Fibroblast of lung (primary cell): ENCODE data around the gene NOL4L. TPM values are rescaled to one million over a fixed set of nuclear protein-coding genes. Genes with fewer than 3 reads are reported as not detected.

ENCODE experiments used
- DNase-seq, 2 donors: peaks; one replicate each; pipeline versions ENCODE4 v3.0.0 to v3.0.0-alpha.2; 2010; ENCODE audit warnings: low read depth in 2 of 2
- H2AFZ ChIP-seq: 2 replicates; pipeline ENCODE4 v1.5.1; 2012; ENCODE audit warnings: low read length, control low read depth, inconsistent platforms
- H3K27ac ChIP-seq: 2 replicates; pipeline ENCODE4 v1.5.1; 2011; ENCODE audit warnings: low read length, control low read depth; ENCODE audit not compliant: insufficient read depth
- H3K27me3 ChIP-seq: 2 replicates; pipeline ENCODE4 v1.5.1; 2011; ENCODE audit warnings: mild to moderate bottlenecking, low read length; ENCODE audit not compliant: control insufficient read depth, insufficient read depth
- H3K36me3 ChIP-seq: 2 replicates; pipeline ENCODE4 v1.5.1; 2011; ENCODE audit warnings: low read length; ENCODE audit not compliant: control insufficient read depth, insufficient read depth
- H3K4me1 ChIP-seq: 2 replicates; pipeline ENCODE4 v1.5.1; 2011; ENCODE audit warnings: low read length; ENCODE audit not compliant: control insufficient read depth, insufficient read depth; ENCODE audit errors: extremely low read depth
- H3K4me2 ChIP-seq: 2 replicates; pipeline ENCODE4 v1.5.1; 2011; ENCODE audit warnings: low read length, control low read depth; ENCODE audit not compliant: insufficient read depth; ENCODE audit errors: extremely low read depth
- H3K4me3 ChIP-seq, 4 experiments: fragments of 200-600 bp in 1 of 4; sonication (generic) in 1 of 4; replicated peaks in 1 of 4; 2 replicates each; pipeline ENCODE4 v1.5.1; 2011 to 2016; ENCODE audit warnings: low read length in 4 of 4, low read depth in 3 of 4, mild to moderate bottlenecking in 3 of 4, control low read depth in 2 of 4, inconsistent platforms in 1 of 4, mixed read lengths in 1 of 4; ENCODE audit not compliant: insufficient read depth in 1 of 4; ENCODE audit errors: control extremely low read depth in 1 of 4
- H3K79me2 ChIP-seq: 2 replicates; pipeline ENCODE4 v1.5.1; 2012; ENCODE audit warnings: mild to moderate bottlenecking, low read length, inconsistent platforms; ENCODE audit not compliant: control insufficient read depth, insufficient read depth
- H3K9ac ChIP-seq: 2 replicates; pipeline ENCODE4 v1.5.1; 2011; ENCODE audit warnings: mild to moderate bottlenecking, low read length, control low read depth; ENCODE audit not compliant: insufficient read depth
- H3K9me3 ChIP-seq: 2 replicates; pipeline ENCODE4 v1.5.1; 2012; ENCODE audit warnings: low read depth, low read length; ENCODE audit not compliant: control insufficient read depth, insufficient read depth
- H4K20me1 ChIP-seq: 2 replicates; pipeline ENCODE4 v1.5.1; 2011; ENCODE audit warnings: low read length; ENCODE audit not compliant: control insufficient read depth, insufficient read depth; ENCODE audit errors: extremely low read depth
- EZH2 ChIP-seq: IDR thresholded peaks from 2 replicates; pipeline ENCODE4 v1.5.1; 2012; ENCODE audit warnings: low read length, control low read depth, mild to moderate bottlenecking; ENCODE audit errors: missing control alignments
- polyA plus RNA-seq, 2 donors: library from polyadenylated mRNA; depleted of rRNA in 1 of 2; stranded (reverse) in 1 of 2; unstranded in 1 of 2; fragments of >200 nt; gene quantifications; 2 replicates each; pipeline ENCODE4 v1.2.1, GENCODE V29; 2011 to 2012; ENCODE audit warnings: missing spikeins in 1 of 2
- total RNA-seq: library from RNA; depleted of rRNA; stranded (reverse); fragments of >200 nt; gene quantifications from 2 replicates; pipeline ENCODE4 v1.2.1, GENCODE V29; 2014
- TF ChIP-seq, protein P1 (sequence below), 2 donors: IDR thresholded peaks in 1 of 2; conservative IDR thresholded peaks in 1 of 2; 1 replicate in 1 of 2; 2 replicates in 1 of 2; pipeline ENCODE4 v1.5.1; 2011 to 2012; ENCODE audit warnings: low read length in 2 of 2, control low read depth in 1 of 2, inconsistent platforms in 1 of 2, low read depth in 1 of 2, mild to moderate bottlenecking in 1 of 2

The NOL4L gene
- total and polyA plus RNA-seq, 2 donors (not counting 1 experiment from before 2014, with no cell fraction given), result 3.2 to 4.0 TPM

GRCh38 chr20:32474967-32475811 is 109.9 kb downstream of the NOL4L start:
- Histone ChIP-seq H3K36me3 (peaks cover 2% of the 10 kb centered on the region), H3K9ac (peak overlapping the region; percentile 65), H3K27me3 (no peaks in the 10 kb centered on the region), H3K9me3 (no peaks in the 10 kb centered on the region), H3K4me1 (peaks cover 24% of the 10 kb centered on the region), H3K79me2 (peaks cover 14% of the 10 kb centered on the region), H2AFZ (peak overlapping the region; percentile 22), H4K20me1 (no peaks in the 10 kb centered on the region), H3K4me3 (peak overlapping the region; percentile 29 to 62 (median 43)), H3K27ac (peak overlapping the region; percentile 68), H3K4me2 (peak overlapping the region; percentile 77)
- TF ChIP-seq, protein P1, sequence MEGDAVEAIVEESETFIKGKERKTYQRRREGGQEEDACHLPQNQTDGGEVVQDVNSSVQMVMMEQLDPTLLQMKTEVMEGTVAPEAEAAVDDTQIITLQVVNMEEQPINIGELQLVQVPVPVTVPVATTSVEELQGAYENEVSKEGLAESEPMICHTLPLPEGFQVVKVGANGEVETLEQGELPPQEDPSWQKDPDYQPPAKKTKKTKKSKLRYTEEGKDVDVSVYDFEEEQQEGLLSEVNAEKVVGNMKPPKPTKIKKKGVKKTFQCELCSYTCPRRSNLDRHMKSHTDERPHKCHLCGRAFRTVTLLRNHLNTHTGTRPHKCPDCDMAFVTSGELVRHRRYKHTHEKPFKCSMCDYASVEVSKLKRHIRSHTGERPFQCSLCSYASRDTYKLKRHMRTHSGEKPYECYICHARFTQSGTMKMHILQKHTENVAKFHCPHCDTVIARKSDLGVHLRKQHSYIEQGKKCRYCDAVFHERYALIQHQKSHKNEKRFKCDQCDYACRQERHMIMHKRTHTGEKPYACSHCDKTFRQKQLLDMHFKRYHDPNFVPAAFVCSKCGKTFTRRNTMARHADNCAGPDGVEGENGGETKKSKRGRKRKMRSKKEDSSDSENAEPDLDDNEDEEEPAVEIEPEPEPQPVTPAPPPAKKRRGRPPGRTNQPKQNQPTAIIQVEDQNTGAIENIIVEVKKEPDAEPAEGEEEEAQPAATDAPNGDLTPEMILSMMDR (conservative IDR thresholded peaks at IDR 0.05 in 1 of 2, IDR thresholded peaks at IDR 0.05 in 1 of 2; ENCODE audit: low read depth in 1 of 2, low read length in 2 of 2), result no peak
- no peak for TF ChIP-seq EZH2
- peak; percentile 96 to 97 for DNase-seq

DNA sequence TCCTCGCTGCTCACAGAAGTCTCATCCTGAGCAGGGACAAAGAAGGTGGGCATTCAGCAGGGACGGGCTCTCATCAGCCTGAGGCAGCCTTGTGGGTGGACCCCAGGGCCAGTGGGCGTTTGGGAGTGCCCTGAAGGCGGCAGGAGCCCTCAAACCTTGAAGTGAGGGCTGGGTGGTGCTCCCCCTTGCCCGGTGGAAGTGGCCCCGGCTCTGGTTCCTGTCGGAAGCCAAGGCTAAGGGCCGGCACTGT is 110.5 kb downstream of the NOL4L start:
- Histone ChIP-seq H2AFZ (no peak overlapping the region), H3K9me3 (no peaks in the 10 kb centered on the region), H3K4me1 (peaks cover 24% of the 10 kb centered on the region), H3K4me3 (peak overlapping the region; percentile 29 to 62 (median 43)), H3K36me3 (peaks cover 2% of the 10 kb centered on the region), H3K27me3 (no peaks in the 10 kb centered on the region), H3K4me2 (peak overlapping the region; percentile 74), H3K9ac (peak overlapping the region; percentile 65), H4K20me1 (no peaks in the 10 kb centered on the region), H3K79me2 (peaks cover 14% of the 10 kb centered on the region), H3K27ac (peak overlapping the region; percentile 68)
- DNase-seq, result no peak
- TF ChIP-seq, protein P1 (conservative IDR thresholded peaks at IDR 0.05 in 1 of 2, IDR thresholded peaks at IDR 0.05 in 1 of 2; ENCODE audit: low read depth in 1 of 2, low read length in 2 of 2), result no peak

GRCh38 chr20:32474009-32474716 is 111.0 kb downstream of the NOL4L start:
- peak overlapping the region; percentile 68 for H3K27ac ChIP-seq
- H3K9me3 ChIP-seq, result no peaks in the 10 kb centered on the region
- H2AFZ ChIP-seq, result no peak overlapping the region
- H3K36me3 ChIP-seq, result peaks cover 2% of the 10 kb centered on the region
- H3K9ac ChIP-seq, result peak overlapping the region; percentile 65
- peak overlapping the region; percentile 74 for H3K4me2 ChIP-seq
- no peak for DNase-seq
- H4K20me1 ChIP-seq, result no peaks in the 10 kb centered on the region
- TF ChIP-seq, protein P1 (conservative IDR thresholded peaks at IDR 0.05 in 1 of 2, IDR thresholded peaks at IDR 0.05 in 1 of 2; ENCODE audit: low read depth in 1 of 2, low read length in 2 of 2), result no peak
- no peak for TF ChIP-seq EZH2
- peaks cover 14% of the 10 kb centered on the region for H3K79me2 ChIP-seq
- H3K27me3 ChIP-seq, result no peaks in the 10 kb centered on the region
- H3K4me3 ChIP-seq, result peak overlapping the region; percentile 12 to 62 (median 28)
- peaks cover 24% of the 10 kb centered on the region for H3K4me1 ChIP-seq
